ENCODE measurements around the gene PSMC1.
"Not testable (repeated sequence)": the region's sequence is repeated elsewhere in the genome, so short reads cannot be mapped to it uniquely, and the experiment has no call there.

Gene PSMC1

DNA sequence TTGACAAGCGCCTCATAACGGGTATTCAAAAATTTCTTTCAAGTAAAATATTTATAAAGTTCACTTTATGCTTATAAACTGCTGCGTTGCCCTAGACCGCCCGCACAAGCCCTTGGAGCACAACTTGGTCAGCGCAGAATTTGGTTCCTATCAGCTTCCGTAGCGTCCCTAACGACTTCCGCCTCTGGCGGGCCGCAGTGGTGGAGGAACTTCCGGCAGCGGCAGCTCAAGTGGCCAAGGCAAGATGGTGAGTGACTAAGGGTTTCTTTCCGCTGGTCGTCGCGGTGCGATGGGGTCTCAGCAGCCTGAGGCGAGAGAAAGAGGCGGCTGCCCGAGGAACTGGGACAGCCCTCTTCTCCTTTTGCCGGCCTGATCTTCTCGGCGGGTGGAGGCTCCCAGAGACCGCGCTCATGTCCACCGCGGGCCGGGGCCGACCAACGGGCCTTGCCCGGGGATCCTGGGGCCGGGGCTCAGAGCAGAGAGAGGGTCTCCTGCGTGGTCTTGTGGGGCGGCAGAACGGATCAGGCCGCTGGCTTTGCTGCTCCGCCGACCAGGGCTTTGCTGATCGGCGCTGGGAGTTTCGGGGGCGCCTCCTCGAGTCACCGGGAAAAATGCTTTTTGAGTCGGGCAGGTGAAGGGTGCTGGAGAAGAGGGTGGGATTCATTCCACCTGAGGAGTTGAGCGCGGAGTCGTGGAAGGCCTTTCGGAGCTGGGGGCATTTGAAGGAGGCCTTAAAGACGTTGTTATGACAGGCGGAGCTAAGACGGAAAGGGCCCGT, at the start of gene PSMC1:
Gene PSMC1 (plus strand): TSS at position 200 of the 778 bp plus-strand sequence. CDS start 45 bp downstream, at position 245.
- peak; percentile 88 for DNase-seq (ENCODE audit: low spot score)
- TF ChIP-seq, protein P1, sequence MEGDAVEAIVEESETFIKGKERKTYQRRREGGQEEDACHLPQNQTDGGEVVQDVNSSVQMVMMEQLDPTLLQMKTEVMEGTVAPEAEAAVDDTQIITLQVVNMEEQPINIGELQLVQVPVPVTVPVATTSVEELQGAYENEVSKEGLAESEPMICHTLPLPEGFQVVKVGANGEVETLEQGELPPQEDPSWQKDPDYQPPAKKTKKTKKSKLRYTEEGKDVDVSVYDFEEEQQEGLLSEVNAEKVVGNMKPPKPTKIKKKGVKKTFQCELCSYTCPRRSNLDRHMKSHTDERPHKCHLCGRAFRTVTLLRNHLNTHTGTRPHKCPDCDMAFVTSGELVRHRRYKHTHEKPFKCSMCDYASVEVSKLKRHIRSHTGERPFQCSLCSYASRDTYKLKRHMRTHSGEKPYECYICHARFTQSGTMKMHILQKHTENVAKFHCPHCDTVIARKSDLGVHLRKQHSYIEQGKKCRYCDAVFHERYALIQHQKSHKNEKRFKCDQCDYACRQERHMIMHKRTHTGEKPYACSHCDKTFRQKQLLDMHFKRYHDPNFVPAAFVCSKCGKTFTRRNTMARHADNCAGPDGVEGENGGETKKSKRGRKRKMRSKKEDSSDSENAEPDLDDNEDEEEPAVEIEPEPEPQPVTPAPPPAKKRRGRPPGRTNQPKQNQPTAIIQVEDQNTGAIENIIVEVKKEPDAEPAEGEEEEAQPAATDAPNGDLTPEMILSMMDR (IDR thresholded peaks at IDR 0.05; ENCODE audit: extremely low read depth, missing control alignments): no peak

DNA sequence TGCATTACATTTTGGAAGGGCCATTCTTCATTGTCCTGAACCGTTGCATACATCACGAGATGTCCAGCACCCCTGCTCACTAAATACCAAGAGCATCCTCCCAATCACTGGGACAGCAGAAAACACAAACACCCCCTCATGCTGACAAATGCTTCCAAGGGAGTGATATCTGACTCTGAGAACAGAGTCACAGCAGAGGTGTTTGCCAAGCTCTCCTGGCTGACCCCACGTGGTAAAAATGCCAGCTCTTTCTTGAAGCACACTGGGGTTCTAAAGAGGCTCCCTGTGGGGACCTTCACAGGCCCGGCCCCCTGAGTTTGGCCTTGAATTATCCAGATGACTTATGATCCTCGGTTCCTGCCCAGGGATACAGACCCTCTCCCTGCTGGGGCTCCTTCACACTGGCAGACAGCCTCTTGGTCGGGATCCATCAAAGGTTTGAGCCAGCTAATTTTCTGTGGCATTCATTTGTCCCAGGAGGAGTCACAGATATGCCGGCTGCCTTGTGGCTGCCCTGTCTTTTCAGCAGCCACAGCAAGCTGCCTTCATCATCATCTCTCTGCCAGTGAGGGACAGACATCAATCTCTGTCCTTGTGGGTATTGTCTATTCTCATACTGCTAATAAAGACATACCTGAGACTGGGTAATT, 43.1 kb upstream of the PSMC1 start:
- no peak for DNase-seq (ENCODE audit: low spot score)
- TF ChIP-seq, protein P1 (IDR thresholded peaks at IDR 0.05; ENCODE audit: extremely low read depth, missing control alignments): no peak

DNA sequence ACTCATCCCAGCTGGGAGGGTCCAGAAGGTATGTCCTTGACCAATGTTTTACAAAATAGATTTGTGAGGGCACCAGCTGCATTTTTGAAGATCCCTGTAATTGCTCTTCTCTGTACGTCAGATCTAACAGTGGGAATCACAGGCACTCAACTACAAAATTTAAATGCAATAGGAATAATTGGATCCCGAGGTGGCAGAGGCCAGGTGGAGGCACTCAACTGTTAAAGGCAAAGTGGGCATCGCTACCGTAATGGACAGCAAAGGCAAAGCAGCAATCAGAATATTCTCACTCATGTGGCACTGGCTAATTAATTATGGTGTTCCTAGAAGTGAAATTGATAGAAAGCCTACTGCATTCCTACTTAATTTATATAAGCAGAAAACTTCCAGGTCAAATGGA, 27.9 kb upstream of the PSMC1 start:
- DNase-seq (ENCODE audit: low spot score): no peak
- TF ChIP-seq, protein P1 (IDR thresholded peaks at IDR 0.05; ENCODE audit: extremely low read depth, missing control alignments): no peak

DNA sequence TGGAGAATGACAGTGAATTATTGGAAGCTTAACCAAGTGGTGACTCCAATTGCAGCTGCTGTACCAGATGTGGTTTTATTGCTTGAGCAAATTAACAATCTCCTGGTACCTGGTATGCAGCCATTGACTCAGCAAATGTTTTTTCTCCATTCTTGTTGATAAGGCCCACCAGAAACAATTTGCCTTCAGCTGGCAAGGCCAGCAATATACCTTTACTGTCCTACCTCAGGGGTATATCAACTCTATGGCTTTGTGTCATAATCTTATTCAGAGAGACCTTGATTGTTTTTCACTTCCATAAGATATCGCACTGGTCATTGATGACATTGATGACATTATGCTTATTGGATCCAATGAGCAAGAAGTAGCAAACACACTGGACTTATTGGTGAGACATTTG, 26.4 kb upstream of the PSMC1 start:
- DNase-seq (ENCODE audit: low spot score): not testable (repeated sequence)

DNA sequence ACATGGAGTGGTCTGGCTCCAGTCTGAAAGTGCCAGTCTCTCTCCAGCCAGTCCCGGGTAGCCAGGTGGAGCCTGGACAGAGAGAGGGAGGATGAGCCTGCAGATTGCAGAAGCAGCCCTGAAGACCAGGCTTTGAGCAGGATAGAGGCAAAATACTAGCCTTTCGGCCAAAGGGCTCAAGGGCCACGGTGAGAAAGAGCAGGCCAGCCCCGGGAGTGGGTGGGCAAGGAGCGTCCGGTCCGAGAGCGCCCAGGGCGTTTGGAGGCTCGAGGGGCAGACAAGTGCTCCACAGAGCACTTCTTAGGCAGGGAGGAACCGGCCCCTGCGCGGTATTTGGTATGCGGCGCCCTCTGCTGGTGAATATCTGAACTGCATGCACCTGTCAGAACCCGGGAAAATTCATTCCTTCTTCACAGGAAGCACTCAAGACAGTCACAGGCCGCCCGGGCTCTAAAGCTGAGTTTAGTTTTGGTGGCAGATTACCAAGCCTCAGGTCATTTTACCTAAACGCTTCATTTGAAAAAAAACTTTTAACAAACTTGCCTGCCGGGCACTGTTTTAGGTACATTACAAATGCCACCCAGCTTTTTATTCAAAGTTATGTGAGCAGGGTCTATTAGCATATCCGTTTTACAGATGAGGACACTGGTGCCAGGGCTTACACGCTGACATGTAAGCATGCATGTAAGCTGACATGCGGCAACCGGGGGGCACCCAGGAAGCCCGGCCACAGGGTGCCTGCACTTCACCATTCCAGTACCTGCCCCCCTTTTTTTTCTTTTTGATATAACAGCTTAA, 21.0 kb upstream of the PSMC1 start:
- TF ChIP-seq, protein P1 (IDR thresholded peaks at IDR 0.05; ENCODE audit: extremely low read depth, missing control alignments): peak; percentile 73
- peak; percentile 78 for DNase-seq (ENCODE audit: low spot score)

DNA sequence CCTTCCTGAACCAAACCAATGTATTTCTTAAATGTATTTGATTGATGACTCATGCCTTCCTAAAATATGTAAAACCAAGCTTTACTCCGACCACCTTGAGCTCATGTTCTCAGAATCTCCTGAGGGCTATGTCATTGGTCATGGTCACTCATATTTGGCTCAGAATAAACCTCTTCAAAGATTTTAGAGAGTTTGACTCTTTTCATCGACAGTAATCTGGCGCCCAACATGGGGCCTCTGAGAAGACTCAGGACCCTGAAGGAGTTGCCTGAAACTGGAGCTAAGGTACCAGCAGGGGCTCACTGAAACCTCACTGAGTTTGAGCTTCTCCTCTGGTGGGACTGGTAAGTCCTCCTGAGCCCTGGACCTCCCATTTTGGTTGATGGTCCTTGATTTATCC, 17.2 kb upstream of the PSMC1 start:
- TF ChIP-seq, protein P1 (IDR thresholded peaks at IDR 0.05; ENCODE audit: extremely low read depth, missing control alignments): no peak
- no peak for DNase-seq (ENCODE audit: low spot score)

DNA sequence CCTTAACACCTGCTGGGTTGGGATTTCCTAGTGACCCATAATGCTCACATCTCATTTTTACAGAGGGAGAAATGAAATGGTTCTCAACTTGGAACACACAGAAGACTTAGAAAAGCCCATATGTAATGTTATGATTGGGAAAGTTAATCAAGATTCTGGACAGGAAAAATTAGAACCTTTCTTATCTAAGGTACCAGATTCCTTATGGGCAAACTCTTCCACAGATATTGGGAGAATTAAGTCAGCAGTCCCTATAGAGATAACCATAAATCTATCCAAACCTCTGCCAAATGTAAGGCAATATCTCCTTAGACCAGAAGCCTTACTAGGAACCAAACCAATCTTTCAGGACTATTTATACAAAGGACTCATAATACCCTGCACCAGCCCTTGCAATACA, 13.9 kb upstream of the PSMC1 start:
- no peak for DNase-seq (ENCODE audit: low spot score)
- TF ChIP-seq, protein P1 (IDR thresholded peaks at IDR 0.05; ENCODE audit: extremely low read depth, missing control alignments): no peak
